OCI-LY1 (cell line): ENCODE results near the gene PTPRN2.

Experiments
- H2AFZ ChIP-seq: fragments of 200-600 bp; sonication (generic), shearing (Covaris generic); 2 replicates; pipeline ENCODE4 v1.6.0; 2014; ENCODE audit warnings: antibody characterized with exemption, mild to moderate bottlenecking, low read length
- H3F3A ChIP-seq: fragments of 200-600 bp; sonication (generic), shearing (Covaris generic); 2 replicates; pipeline ENCODE4 v1.6.0; 2014; ENCODE audit warnings: mild to moderate bottlenecking, antibody characterized with exemption, low read length, moderate library complexity; ENCODE audit not compliant: insufficient read depth
- H3K27ac ChIP-seq: fragments of 200-600 bp; sonication (generic); 2 replicates; pipeline ENCODE4 v1.5.1; 2014; ENCODE audit warnings: low read length, mixed run types, mild to moderate bottlenecking, low read depth; ENCODE audit not compliant: poor library complexity, severe bottlenecking
- H3K27me3 ChIP-seq: fragments of 200-600 bp; sonication (generic); 2 replicates; pipeline ENCODE4 v1.6.0; 2014; ENCODE audit warnings: antibody characterized with exemption, mild to moderate bottlenecking, low read length, moderate library complexity; ENCODE audit not compliant: insufficient read depth
- H3K36me3 ChIP-seq: fragments of 200-600 bp; sonication (generic); 2 replicates; pipeline ENCODE4 v1.6.1; 2014; ENCODE audit warnings: mild to moderate bottlenecking, antibody characterized with exemption, low read length, moderate library complexity, mixed read lengths; ENCODE audit not compliant: insufficient read depth
- H3K4me1 ChIP-seq: fragments of 200-600 bp; sonication (generic); 2 replicates; pipeline ENCODE4 v1.5.1; 2014; ENCODE audit warnings: mild to moderate bottlenecking, low read length, moderate library complexity; ENCODE audit not compliant: insufficient read depth, severe bottlenecking
- H3K4me2 ChIP-seq: fragments of 200-600 bp; sonication (generic), shearing (Covaris generic); 2 replicates; pipeline ENCODE4 v1.6.1; 2014; ENCODE audit warnings: low read length
- H3K4me3 ChIP-seq: fragments of 200-600 bp; sonication (generic); 2 replicates; pipeline ENCODE4 v1.5.1; 2014; ENCODE audit warnings: low read length, low read depth, mild to moderate bottlenecking, mixed read lengths; ENCODE audit not compliant: poor library complexity, severe bottlenecking
- H3K79me2 ChIP-seq: fragments of 200-600 bp; shearing (Covaris generic); 2 replicates; pipeline ENCODE4 v1.6.1; 2016; ENCODE audit warnings: mixed run types, low read length, mixed read lengths; ENCODE audit not compliant: insufficient read depth
- H3K9ac ChIP-seq: fragments of 200-600 bp; sonication (generic), shearing (Covaris generic); 2 replicates; pipeline ENCODE4 v1.6.1; 2014; ENCODE audit warnings: mild to moderate bottlenecking, low read length, mixed read lengths
- H3K9me2 ChIP-seq: fragments of 200-600 bp; sonication (generic), shearing (Covaris generic); 2 replicates; pipeline ENCODE4 v1.6.1; 2014; ENCODE audit warnings: low read depth, mild to moderate bottlenecking, low read length, mixed read lengths
- H3K9me3 ChIP-seq: fragments of 200-600 bp; shearing (Covaris generic); 2 replicates; pipeline ENCODE4 v1.6.1; 2014; ENCODE audit warnings: low read length, mixed read lengths
- H4K20me1 ChIP-seq: fragments of 200-600 bp; sonication (generic), shearing (Covaris generic); 2 replicates; pipeline ENCODE4 v1.6.0; 2016; ENCODE audit warnings: mild to moderate bottlenecking, low read length; ENCODE audit not compliant: insufficient read depth
- CTCF ChIP-seq: fragments of 200-600 bp; sonication (generic), shearing (Covaris generic); IDR thresholded peaks from 2 replicates; pipeline ENCODE4 v1.5.1; 2017; ENCODE audit warnings: mild to moderate bottlenecking, antibody characterized with exemption, low read length, moderate library complexity, mixed read lengths
- EZH2 ChIP-seq: fragments of 200-600 bp; sonication (generic), shearing (Covaris generic); IDR thresholded peaks from 2 replicates; pipeline ENCODE4 v1.8.0; 2017; ENCODE audit warnings: borderline replicate concordance, mixed run types, mild to moderate bottlenecking, antibody characterized with exemption, low read length, moderate library complexity, mixed read lengths

The PTPRN2 gene

GRCh38 chr7:158318511-158318913 lies 269.1 kb downstream of the PTPRN2 start:
- no peaks in the 10 kb centered on the region; the same call in 1 of the 2 replicates for H3K27me3 ChIP-seq
- no peak for TF ChIP-seq EZH2
- TF ChIP-seq CTCF = no peak

GRCh38 chr7:158317238-158318205 lies 270.1 kb downstream of the PTPRN2 start:
- Histone ChIP-seq H3K9me3 (no peaks in the 10 kb centered on the region), H3K27ac (no peak overlapping the region), H3K4me2 (no peak overlapping the region), H3K79me2 (no peaks in the 10 kb centered on the region), H4K20me1 (no peaks in the 10 kb centered on the region), H3K9me2 (no peaks in the 10 kb centered on the region), H3K9ac (no peak overlapping the region), H3K36me3 (no peaks in the 10 kb centered on the region), H3F3A (no peaks in the 10 kb centered on the region), H3K4me3 (no peak overlapping the region), H3K27me3 (no peaks in the 10 kb centered on the region; the same call in 1 of the 2 replicates), H3K4me1 (no peaks in the 10 kb centered on the region), H2AFZ (no peak overlapping the region)
- TF ChIP-seq CTCF (no peak), EZH2 (no peak)

More at GRCh38 chr7:158318511-158318913, 269.1 kb downstream of the PTPRN2 start:
- Histone ChIP-seq H3F3A (no peaks in the 10 kb centered on the region), H3K9ac (no peak overlapping the region), H3K4me3 (no peak overlapping the region), H4K20me1 (no peaks in the 10 kb centered on the region), H3K79me2 (no peaks in the 10 kb centered on the region), H2AFZ (no peak overlapping the region), H3K9me3 (no peaks in the 10 kb centered on the region), H3K27ac (no peak overlapping the region), H3K36me3 (no peaks in the 10 kb centered on the region), H3K4me2 (no peak overlapping the region), H3K4me1 (no peaks in the 10 kb centered on the region), H3K9me2 (no peaks in the 10 kb centered on the region)

GRCh38 chr7:158316466-158317031 lies 271.1 kb downstream of the PTPRN2 start:
- H2AFZ ChIP-seq = no peak overlapping the region
- H3K79me2 ChIP-seq = no peaks in the 10 kb centered on the region
- H3F3A ChIP-seq = no peaks in the 10 kb centered on the region
- no peaks in the 10 kb centered on the region; the same call in 1 of the 2 replicates for H3K27me3 ChIP-seq
- H3K4me2 ChIP-seq = no peak overlapping the region
- H3K9me2 ChIP-seq = no peaks in the 10 kb centered on the region
- H3K36me3 ChIP-seq = no peaks in the 10 kb centered on the region
- TF ChIP-seq CTCF (no peak), EZH2 (no peak)
- H3K9ac ChIP-seq = no peak overlapping the region
- H3K4me1 ChIP-seq = no peaks in the 10 kb centered on the region
- H3K4me3 ChIP-seq = no peak overlapping the region
- no peak overlapping the region for H3K27ac ChIP-seq
- no peaks in the 10 kb centered on the region for H4K20me1 ChIP-seq
- H3K9me3 ChIP-seq = no peaks in the 10 kb centered on the region
